ENCODE measurements around the gene GPX6. TPM values are rescaled to one million over a fixed set of nuclear protein-coding genes. Genes with fewer than 3 reads are reported as not detected.
A peak's percentile ranks its signal among the peaks of the same experiment; 100 is the strongest.
"Not testable (repeated sequence)": the region's sequence is repeated elsewhere in the genome, so short reads cannot be mapped to it uniquely, and the experiment has no call there.

GPX6 gene
- total RNA-seq, 3 donors from 2014 or later: not detected

DNA sequence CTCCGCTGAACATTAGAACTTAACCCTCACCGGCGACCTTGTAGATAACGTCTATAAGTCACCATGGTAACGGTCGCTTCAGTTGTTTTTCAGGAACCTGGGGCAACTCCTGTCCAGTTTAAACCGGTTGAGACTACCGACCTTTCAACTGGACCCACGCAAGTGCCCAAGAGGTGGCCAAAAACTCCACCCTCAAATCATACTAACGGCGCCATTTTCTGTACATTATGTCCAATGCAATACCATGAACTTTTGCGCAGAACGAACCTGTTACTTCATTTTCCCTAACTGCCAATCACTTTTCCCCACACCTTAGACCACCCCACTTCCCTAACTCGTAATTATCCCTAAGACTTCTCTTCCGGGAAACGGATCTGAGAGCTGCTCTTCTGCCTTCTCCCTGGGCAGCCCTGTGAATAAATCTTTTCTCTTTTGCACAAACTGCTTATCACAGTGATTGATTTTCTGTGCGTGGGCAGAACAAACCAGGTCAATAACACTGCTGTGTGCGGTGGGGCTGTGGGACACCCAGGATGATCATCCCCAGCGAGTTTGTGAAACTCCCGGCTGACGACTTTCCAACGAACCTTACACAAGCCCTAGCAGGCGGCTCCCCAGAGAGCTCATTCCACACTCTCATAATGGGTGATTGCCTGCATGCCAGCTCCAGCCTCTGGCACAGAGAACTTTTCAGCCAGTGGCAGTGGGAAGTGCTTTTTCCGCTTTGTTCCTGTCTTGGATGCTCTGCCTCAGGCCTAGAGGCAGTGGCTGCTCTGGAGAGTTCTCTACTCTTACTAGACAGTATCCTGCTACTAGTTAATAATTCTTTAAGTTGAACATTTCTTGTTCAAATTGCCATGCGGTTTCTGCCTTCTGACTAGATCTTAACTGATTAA is 38.6 kb upstream of the GPX6 start:
- Histone ChIP-seq H3K27me3 (peaks cover 0 to 33% of the 10 kb centered on the region in 2 donors), H3K36me3 (no peaks in the 10 kb centered on the region), H3K27ac (no peak overlapping the region), H3K4me3 (peak overlapping the region in 2 of 3 donors; percentile 27 to 50), H3K4me1 (no peaks in the 10 kb centered on the region), H3K9me3 (no peaks in the 10 kb centered on the region)
- no peak for DNase-seq (ENCODE audit: low spot score in 2 of 2)
- intact Hi-C loops (cut with DNase I; ENCODE audit: low total_unique reads): no loop called here
- no peak for TF ChIP-seq POLR2AphosphoS5 (IDR thresholded peaks at IDR 0.05)
- no peak for TF ChIP-seq POLR2A (IDR thresholded peaks at IDR 0.05)
- TF ChIP-seq, protein P1, sequence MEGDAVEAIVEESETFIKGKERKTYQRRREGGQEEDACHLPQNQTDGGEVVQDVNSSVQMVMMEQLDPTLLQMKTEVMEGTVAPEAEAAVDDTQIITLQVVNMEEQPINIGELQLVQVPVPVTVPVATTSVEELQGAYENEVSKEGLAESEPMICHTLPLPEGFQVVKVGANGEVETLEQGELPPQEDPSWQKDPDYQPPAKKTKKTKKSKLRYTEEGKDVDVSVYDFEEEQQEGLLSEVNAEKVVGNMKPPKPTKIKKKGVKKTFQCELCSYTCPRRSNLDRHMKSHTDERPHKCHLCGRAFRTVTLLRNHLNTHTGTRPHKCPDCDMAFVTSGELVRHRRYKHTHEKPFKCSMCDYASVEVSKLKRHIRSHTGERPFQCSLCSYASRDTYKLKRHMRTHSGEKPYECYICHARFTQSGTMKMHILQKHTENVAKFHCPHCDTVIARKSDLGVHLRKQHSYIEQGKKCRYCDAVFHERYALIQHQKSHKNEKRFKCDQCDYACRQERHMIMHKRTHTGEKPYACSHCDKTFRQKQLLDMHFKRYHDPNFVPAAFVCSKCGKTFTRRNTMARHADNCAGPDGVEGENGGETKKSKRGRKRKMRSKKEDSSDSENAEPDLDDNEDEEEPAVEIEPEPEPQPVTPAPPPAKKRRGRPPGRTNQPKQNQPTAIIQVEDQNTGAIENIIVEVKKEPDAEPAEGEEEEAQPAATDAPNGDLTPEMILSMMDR (IDR thresholded peaks at IDR 0.05): no peak

DNA sequence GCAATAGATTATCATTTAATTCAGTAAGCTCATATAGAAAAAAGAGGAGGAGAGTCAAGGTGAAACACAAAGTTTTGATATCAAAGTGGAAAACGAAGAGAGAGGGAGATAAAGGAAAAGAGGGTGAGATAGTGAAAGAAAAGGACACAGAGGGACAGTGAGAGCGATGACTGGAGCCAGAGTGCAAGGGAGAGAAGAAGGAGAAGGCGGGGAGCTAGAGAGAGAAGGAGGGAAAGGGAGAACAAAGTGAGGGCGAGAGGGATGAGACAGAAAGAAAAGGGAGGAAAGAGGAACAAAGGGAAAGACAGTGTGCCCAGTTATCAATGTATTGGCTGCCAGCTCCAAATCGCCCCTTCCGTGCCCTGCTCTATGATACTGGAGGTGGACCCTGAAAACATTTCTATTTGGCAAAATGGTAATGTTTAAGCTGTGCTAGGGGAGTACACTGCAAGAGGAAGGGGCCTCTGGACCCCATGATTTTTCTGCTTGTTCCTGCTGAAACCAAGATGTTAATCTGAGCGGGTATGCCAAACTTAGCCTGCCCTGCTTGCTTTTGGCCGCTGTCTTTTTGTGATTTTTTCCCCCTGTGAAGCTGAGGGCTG is 37.9 kb upstream of the GPX6 start:
- Histone ChIP-seq H3K27ac (no peak overlapping the region), H3K9me3 (no peaks in the 10 kb centered on the region), H3K36me3 (no peaks in the 10 kb centered on the region), H3K4me3 (peak overlapping the region in 2 of 3 donors; percentile 27 to 50), H3K4me1 (no peaks in the 10 kb centered on the region), H3K27me3 (peaks cover 0 to 33% of the 10 kb centered on the region in 2 donors)
- TF ChIP-seq POLR2AphosphoS5 (IDR thresholded peaks at IDR 0.05): no peak
- TF ChIP-seq, protein P1 (IDR thresholded peaks at IDR 0.05): no peak
- TF ChIP-seq POLR2A (IDR thresholded peaks at IDR 0.05): no peak
- no peak for DNase-seq (ENCODE audit: low spot score in 2 of 2)
- intact Hi-C loops (cut with DNase I; ENCODE audit: low total_unique reads): no loop called here

DNA sequence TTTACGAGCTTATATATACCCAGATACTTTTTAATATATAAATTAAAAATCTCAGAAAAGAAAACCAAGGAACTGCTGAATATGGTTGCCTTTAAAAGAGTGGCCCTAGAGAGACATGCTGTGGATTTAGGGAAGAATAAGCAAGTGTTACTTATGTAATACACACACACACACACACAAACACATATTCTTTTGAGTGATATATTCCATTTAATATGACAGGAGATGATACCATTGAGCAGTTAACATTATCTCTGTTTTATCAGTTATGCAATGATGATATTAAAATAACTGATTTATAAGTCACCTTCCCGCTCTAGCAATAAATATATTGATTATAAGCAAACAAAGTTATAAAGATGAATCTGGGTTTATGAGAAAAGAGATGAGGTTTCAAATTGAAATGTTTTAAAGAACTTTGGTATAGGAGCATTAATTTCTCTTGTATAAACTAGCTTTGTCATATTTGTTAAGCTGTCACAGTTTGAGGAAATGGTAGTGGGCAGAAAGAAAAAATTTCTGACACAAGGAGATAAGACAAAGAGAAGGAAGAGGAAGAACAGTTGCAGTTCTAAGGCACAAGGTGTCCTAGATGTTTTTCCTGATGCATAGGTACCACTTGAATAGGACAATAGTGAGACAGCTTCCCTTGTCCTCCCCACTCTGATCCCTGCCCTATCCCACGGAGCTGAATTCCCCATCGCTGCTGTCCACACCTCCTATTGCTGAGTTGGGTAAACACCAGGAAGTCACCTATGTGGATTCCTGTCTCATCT is 36.5 kb upstream of the GPX6 start:
- intact Hi-C loops (cut with DNase I; ENCODE audit: low total_unique reads): no loop called here
- Histone ChIP-seq H3K36me3 (no peaks in the 10 kb centered on the region), H3K4me3 (no peak overlapping the region), H3K4me1 (no peaks in the 10 kb centered on the region), H3K27ac (no peak overlapping the region), H3K27me3 (peaks cover 0 to 33% of the 10 kb centered on the region in 2 donors), H3K9me3 (no peaks in the 10 kb centered on the region)
- DNase-seq (ENCODE audit: low spot score in 2 of 2): no peak
- no peak for TF ChIP-seq POLR2AphosphoS5 (IDR thresholded peaks at IDR 0.05)
- no peak for TF ChIP-seq POLR2A (IDR thresholded peaks at IDR 0.05)
- TF ChIP-seq, protein P1 (IDR thresholded peaks at IDR 0.05): no peak

DNA sequence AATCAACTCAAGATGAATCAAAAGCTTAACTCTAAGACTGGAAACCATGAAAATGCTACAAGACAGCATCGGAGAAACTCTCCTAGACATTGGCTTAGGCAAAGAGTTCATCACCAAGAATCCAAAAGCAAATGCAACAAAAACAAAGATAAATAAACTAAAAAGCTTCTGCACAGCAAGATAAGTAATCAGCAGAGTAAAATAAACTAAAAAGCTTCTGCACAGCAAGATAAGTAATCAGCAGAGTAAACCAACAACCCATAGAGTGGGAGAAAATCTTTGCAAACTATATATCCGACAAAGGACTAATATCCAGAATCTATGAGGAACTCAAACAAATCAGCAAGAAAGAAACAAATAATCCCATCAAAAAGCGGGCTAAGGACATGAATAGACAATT is 31.4 kb upstream of the GPX6 start:
- H3K9me3 ChIP-seq; intact Hi-C loops (cut with DNase I; ENCODE audit: low total_unique reads); H3K4me1 ChIP-seq; DNase-seq (ENCODE audit: low spot score in 2 of 2); H3K27ac ChIP-seq; H3K36me3 ChIP-seq; H3K4me3 ChIP-seq: not testable (repeated sequence)
- H3K27me3 ChIP-seq: peaks cover 0 to 10% of the 10 kb centered on the region in 2 donors

DNA sequence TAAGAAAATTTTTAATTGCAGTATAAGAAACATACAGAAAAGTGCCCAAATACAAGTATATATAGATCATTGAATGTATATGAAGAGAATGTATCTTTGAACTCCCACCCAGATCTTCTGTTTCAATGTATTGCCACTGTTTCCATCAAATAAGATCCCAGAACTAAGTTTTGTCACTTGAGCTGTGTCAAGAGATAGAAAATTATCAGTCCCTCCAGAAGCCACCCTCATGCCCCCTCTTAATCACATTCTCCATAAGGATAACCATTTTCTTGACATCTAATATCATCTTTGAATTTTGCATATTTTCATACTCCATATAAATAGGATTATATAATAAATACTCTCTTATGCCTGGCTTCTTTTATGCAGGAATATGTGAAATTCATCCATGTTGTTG is 30.4 kb upstream of the GPX6 start:
- Histone ChIP-seq H3K4me1 (no peaks in the 10 kb centered on the region), H3K9me3 (no peaks in the 10 kb centered on the region), H3K4me3 (no peak overlapping the region), H3K27me3 (peaks cover 0 to 10% of the 10 kb centered on the region in 2 donors), H3K27ac (no peak overlapping the region), H3K36me3 (no peaks in the 10 kb centered on the region)
- TF ChIP-seq, protein P1 (IDR thresholded peaks at IDR 0.05): no peak
- DNase-seq (ENCODE audit: low spot score in 2 of 2): no peak
- intact Hi-C loops (cut with DNase I; ENCODE audit: low total_unique reads): no loop called here

All from breast epithelium (tissue), 4 donors.